ENCODE measurements around the gene FOXN4.
"Not testable (repeated sequence)": the region's sequence is repeated elsewhere in the genome, so short reads cannot be mapped to it uniquely, and the experiment has no call there.

The FOXN4 gene, protein sequence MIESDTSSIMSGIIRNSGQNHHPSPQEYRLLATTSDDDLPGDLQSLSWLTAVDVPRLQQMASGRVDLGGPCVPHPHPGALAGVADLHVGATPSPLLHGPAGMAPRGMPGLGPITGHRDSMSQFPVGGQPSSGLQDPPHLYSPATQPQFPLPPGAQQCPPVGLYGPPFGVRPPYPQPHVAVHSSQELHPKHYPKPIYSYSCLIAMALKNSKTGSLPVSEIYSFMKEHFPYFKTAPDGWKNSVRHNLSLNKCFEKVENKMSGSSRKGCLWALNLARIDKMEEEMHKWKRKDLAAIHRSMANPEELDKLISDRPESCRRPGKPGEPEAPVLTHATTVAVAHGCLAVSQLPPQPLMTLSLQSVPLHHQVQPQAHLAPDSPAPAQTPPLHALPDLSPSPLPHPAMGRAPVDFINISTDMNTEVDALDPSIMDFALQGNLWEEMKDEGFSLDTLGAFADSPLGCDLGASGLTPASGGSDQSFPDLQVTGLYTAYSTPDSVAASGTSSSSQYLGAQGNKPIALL

DNA sequence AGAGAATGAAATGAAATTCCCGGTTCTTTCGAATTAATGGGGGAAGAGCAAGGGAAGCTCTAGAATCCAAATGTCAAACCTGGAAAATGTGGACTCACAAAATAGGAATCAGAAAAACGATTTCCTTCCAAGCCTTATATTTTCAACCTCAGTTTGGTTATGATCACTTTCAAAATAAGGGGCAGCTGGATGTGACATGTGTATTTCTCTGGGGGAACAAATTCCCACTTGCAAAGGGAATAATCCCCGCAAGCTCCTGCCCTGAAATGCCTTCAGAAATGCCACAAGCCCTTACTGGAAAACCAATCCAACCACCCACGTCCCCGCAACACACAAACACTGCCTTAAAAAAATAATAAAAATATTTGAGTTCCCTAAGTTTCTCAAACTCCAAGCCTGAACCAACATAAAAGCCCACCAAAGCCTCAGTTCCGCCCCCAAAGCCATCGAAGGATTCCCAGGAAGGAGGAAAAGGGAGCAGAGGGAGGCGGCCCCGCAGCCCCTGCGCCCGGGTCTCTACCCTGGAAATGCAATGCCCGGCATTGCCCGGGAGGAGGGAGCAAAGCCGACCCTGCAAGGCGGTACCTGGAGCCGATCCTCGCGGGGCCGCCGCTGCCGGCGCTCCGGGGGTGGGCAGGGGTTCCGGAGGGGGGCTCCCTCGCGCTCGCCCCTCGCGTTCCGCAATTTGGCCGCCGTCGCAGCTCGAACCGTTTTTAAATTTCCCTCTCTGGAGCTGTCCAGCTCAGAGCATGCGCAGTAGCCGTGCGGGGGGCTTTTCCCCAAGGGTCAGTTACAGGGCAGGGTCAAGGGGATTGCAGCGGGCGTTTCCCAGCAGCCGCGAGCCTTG, at the start of gene FOXN4:
TSS of gene FOXN4 (minus strand) at position 751 of the 847 bp plus-strand sequence. CDS start 963 bp downstream, outside the sequence.
- no peak for DNase-seq (ENCODE audit: low read depth)

GRCh38 chr12:109358154-109358869, 49.2 kb upstream of the FOXN4 start:
- DNase-seq (ENCODE audit: low read depth): no peak

DNA sequence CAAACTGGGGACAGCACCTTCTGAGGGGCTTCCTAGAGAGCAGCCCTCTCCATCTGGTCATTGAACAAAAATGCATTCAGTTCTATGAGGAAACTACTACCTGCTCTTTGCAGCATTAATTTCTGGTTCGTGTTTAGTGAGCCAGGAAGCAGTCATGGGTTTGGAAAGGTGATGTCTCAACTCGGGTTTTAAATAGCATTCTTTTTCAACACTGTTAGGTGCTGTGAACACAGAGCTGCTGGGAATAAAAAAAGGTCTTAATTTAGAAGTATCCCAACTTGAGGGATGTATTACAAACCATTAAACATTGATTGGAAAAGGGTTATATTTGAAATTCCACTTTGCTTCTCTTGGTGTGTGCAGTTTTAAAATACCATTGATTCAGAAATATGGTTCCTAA, 47.9 kb upstream of the FOXN4 start:
- no peak for DNase-seq (ENCODE audit: low read depth)

DNA sequence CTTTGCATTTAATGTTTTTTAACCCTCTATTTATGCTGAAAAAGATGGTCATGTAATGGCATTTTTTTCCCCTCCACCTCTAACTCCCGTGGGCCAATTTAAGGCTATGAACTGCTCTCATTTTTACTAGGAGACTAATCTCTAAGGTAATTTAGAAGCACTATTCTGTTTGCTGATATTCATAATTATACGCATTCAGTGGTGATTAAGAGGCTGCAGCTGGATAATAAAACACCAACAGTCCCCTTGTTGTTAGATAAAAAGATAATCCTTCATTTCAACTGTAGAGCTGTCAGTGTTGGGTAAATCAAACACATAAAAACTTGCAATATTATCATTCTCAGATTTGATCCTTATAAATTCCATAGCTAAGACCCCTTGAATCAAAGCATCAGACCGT, 47.5 kb upstream of the FOXN4 start:
- no peak for DNase-seq (ENCODE audit: low read depth)

- DNase-seq (ENCODE audit: low read depth): no peak
Measured at GRCh38 chr12:109352184-109352583, 43.1 kb upstream of the FOXN4 start.

- DNase-seq (ENCODE audit: low read depth): no peak
Measured at GRCh38 chr12:109347589-109347988, 38.5 kb upstream of the FOXN4 start, which contains the start of gene MYO1H. MYO1H (plus strand) TSS chr12:109347900; CDS start chr12:109347961, 61 bp downstream.

DNA sequence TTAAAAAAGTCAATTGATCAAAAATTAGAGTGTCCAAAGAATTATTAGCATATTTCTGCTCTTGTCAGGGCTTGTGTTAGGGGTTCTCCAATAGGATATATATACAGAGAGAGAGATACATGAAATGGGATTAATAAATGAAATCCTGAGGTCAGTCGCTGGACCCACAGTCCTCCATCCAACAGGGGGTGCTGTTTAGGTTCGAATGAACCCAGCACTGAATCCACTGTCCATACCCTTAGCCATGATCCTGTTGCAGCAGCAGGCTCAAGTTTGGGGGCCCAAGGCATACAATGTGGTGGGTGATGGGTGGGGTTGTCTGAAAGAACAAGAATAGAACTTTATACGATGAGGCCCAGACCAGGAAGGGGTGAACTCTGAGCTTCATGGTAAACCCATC, 37.8 kb upstream of the FOXN4 start:
- no peak for DNase-seq (ENCODE audit: low read depth)

DNA sequence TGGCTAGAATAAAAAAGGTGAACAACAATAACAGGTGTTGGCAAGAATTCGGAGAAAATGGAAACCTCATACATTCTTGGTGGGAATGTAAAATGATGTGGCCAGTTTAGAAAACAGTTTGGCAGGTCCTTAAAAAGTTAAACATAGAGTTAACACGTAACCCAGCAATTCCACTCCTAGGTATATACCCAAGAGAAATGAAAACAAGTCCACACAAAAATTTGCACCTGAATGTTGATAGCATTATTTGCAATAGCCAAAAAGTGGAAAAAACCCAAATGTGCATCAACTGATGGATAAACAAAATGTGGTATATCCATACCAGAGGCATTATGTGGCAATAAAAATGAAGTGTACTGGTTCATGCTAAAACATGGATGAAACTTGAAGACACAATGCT, 36.3 kb upstream of the FOXN4 start:
- no peak for DNase-seq (ENCODE audit: low read depth)

DNA sequence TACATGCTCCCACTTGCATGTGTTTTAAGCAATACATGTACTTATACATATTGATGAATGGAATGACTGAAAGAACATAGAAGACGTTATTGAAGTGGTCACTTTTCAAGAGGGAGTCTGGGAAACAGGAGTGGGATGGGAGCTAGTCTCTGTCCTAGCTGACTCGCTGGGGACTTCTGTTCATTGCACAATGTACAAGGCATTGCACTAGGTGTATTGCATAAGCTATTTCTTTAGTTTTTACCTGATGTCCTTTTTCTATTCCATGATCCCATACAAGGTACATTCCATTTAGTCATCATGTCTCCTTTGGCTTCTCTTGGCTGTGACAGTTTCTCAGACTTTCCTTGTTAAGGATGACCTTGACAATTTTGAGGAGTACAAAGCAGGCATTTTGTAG, 34.6 kb upstream of the FOXN4 start:
- no peak for DNase-seq (ENCODE audit: low read depth)

DNA sequence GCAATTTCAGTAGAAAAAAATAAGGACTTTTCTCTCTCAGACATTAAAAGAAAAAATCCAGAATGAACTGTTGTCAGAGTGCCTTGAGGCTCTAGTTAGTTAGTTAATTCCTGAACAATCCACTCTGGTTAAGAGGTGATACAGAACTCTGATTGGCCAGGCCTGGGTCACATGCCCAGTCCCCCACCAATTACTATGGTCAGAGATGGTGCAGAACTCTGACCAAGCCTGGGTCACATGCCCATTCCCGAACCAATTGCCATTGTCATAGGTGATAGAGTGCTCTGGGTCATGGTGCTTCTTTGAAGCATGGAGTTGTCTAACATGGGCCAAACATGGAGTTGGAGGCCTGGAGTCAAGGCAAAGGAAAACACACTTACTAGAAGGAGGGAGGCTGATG, 27.5 kb upstream of the FOXN4 start:
- no peak for DNase-seq (ENCODE audit: low read depth)

- DNase-seq (ENCODE audit: low read depth): no peak
Measured at GRCh38 chr12:109334887-109335286, 25.8 kb upstream of the FOXN4 start.

DNA sequence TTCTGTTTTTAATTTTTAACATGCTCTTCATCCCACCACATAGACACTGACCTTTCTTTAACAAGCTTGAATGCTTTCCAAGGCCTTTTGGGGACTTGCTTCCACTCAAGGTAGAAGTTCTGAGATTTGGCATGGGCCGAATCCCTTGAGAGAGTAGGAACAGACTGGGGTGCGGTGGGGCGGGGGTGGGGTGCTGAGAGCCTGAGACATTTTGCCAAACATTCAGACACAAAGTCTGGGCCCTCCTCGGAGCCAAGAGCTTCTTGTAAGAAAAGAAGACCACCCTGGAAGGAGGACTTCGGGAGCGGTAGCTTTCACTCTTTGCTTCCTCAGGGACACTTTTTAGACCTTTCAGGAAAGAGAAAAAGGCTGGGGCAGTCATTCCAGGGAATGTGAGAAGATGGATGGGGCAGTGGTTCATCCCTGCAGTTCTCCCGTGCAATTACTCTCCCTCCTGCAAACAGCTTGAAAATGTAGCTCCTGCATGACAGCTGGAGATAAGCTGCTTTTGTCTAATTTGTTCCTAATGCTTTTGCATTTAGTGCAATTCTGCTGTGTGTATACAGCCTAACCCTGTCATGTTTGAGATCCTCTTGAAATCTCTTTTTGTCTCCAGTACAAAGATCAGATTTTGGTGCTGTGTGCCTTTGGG, 22.3 kb upstream of the FOXN4 start:
- DNase-seq (ENCODE audit: low read depth): no peak

DNA sequence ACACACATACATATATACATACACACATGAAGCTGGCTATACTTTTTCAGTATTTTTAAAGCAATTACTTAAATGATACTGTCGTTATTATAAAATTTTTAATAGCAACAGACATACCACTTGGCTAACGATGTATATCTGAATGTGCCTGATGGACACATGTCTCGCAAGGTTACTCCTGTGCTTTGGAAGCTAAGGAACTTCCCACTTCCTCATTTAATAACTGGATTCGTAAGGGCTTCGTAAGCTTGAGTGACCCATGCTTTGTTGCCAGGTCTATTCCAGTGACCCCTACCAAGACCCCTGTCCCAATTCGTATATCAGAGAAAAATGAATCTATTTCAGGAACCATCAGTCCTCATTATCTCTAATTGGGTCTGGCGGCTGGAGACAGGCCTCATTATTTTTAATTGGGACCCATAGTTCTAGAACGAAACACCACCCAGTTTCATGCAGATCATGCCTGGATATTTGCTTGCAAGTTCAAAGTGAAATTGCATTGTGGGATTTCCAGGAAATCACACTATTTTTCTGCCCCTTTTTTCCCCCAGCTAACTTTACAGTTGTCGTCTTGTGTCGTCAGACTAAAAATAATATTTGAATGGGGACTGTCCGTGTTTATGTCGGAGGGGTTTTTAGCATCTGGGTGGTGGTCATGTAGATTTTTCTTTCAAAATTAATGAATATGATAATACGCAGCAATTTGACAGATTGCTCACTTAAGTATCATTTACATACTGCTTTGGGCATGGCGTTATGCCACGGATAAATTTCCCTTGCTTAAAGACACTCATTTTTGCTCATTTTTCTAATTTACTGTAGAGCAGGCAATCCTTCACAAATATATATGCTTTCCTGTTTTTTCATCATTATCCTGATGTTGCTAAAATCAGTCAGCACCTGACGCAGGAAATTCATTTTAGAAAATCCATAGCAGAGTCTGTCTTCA, 21.5 kb upstream of the FOXN4 start:
- DNase-seq (ENCODE audit: low read depth): no peak

- DNase-seq (ENCODE audit: low read depth): no peak
Measured at GRCh38 chr12:109329686-109330085, 20.6 kb upstream of the FOXN4 start.

DNA sequence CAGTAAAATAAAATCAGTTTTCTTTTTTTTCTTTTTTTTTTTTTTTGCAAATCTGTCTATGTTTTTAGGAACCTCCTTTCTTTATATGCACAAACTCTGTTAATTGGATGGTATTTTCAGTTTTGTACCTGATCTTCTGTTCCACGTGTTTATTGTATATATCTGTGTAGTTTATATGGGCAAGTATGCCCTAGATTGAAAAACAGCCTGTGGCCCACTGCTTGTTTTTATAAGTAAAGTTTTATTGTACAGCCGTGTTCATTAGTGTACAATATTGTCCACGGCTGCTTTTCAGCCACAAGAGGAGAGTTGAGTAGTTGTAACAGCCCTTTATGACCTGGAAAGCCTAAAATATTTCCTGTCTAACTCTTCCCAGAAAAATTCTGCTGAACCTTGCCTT, 19.9 kb upstream of the FOXN4 start:
- DNase-seq (ENCODE audit: low read depth): no peak

DNA sequence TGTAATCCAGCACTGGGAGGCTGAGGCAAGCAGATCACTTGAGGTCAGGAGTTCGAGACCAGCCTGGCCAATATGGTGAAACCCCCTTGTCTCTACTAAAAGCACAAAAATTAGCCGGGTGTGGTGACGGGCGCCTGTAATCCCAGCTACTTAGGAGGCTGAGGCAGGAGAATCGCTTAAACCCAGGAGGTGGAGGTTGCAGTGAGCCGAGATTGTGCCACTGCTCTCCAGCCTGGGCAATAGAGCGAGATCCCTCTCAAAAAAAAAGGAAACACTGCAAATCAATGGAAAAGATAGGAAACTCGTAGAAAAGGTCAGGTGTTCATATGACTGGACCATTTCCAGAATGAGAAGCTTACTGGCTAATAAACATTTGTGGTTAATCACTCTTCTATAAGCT, 12.2 kb upstream of the FOXN4 start:
- DNase-seq (ENCODE audit: low read depth): not testable (repeated sequence)

DNA sequence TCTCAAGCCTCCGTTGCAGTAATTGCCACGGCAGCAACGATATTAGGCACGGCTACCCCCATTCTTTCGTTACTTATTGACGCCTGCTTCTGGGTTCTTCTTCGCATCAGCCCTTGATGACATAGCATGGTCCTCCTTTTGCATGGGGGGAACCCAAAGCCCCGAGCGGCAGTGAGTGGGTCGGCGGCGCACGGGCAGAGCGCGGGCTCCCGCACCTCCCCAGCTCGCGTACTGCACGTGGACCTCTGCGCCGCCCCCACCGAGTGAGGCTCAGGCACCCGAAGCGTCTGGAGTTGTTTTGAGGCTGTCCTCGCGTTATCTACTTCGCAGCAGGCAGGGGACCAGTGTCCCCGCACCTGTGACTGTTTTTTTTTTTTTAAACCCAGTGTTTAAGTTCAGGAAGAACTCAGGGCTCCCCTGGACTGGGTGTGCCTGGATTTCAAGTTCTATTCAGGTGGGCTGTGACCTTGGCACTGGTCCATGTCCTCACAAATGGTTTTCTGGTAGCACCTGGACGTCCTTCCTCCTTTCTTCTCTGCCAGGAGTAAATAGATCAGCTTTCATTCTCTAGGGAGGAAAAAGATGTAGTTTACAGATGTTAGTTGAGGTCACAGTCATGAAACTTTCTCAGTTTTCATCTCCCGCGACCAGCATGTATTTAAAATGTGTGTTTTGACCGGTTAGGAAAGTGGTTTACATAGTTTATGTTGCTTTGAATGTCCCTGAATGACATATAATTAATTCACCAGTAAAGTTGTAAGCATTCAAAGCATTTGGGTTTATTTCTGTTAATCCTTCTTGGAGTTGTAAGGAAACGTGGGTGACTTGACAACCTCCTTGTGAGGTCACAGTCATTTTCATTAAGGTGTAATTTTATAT, 1.4 kb upstream of the FOXN4 start:
- no peak for DNase-seq (ENCODE audit: low read depth)

DNA sequence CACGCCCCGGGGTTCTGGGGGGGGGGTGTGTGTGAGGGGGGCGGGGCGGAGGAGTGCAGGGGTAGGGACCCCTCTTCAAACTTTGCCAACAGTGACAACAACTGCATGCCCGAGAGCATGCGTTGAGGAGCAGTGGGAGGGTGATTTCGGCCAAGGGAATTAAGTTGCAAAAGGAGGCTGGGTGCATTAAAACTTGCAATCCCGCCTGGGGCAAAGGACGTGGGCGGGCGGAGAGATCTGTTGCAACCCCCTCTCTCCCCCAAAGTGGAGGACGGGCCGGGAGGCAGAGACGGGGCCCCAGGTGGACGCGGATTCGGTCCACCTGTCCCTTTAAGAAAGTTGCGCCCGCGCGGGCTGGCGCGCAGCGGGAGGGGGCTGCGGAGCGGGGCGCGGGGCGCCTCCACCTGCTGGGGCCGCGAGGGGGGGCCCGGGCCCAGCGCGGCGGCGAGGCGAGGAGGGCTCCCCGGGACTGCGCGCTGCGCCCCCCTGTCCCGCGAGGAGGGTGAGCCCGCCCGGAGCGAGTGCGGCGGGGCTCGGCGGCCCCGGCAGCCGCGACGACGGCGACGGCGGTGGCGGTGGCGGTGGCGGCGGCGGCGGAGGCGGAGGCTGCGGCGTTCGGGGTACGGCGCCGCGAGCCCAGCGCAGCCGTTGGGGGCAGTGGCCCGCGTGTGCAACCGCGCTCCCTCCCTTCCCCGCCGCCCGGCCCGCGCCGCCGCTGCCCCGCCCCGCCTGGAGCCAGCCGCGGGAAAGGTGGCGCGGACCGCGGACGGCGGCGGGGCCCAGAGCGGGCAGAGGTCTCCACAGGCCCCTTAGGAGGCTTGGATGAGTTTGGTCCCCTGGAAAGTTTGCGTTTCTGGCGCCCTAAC, 530 bp upstream of the FOXN4 start:
- no peak for DNase-seq (ENCODE audit: low read depth)

- no peak for DNase-seq (ENCODE audit: low read depth)
Measured at GRCh38 chr12:109307051-109307450, 2.0 kb downstream of the FOXN4 start.

Measured in fibroblast of the conjunctiva (primary cell).